ENCODE data around the gene KAT8. TPM values are rescaled to one million over a fixed set of nuclear protein-coding genes. Genes with fewer than 3 reads are reported as not detected.

KAT8 gene
- total and polyA plus RNA-seq, 2 of the 13 experiments (the other 11 are each of a cell fraction or from before 2014, with no cell fraction given), result 79.0 to 84.2 TPM

DNA sequence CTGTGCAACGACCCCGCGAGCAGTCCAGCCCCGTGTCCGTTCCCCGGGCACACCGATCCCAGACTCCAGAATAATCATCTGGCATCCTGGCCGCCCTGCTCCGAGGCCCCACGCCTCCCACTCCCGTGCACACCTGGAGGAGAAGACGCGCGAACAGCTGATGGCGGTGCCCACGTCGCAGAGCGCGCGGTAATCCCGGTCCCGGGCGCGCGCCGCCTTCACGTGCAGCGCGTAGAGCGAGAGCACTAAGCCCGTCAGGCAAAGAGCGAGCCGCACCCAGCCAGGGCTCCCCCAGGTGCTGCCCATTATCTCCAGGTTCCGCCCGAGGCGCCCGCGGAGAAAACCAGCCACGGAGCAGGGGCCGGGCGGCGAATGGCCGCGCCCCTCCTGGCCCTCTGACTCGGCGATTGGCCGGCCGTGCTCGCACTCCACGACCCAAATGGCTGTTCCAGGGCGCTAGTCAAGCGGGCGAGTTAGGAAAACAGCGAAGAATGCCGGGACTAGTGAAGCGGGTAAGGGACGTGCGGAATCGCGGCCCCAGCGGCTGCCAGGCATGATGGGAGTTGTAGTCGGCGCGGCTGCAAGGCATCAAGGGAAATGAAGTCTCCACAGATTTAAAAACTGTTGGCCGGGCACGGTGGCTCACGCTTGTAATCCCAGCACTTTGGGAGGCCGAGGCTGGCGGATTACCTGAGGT is 22.9 kb upstream of the KAT8 start, which contains the start of gene VKORC1 (continued):
- TF ChIP-seq, protein P1, sequence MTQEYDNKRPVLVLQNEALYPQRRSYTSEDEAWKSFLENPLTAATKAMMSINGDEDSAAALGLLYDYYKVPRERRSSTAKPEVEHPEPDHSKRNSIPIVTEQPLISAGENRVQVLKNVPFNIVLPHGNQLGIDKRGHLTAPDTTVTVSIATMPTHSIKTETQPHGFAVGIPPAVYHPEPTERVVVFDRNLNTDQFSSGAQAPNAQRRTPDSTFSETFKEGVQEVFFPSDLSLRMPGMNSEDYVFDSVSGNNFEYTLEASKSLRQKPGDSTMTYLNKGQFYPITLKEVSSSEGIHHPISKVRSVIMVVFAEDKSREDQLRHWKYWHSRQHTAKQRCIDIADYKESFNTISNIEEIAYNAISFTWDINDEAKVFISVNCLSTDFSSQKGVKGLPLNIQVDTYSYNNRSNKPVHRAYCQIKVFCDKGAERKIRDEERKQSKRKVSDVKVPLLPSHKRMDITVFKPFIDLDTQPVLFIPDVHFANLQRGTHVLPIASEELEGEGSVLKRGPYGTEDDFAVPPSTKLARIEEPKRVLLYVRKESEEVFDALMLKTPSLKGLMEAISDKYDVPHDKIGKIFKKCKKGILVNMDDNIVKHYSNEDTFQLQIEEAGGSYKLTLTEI (CRISPR knock-in tag; conservative IDR thresholded peaks at IDR 0.05), result no peak
- TF ChIP-seq RFX3 (CRISPR knock-in tag; IDR thresholded peaks at IDR 0.05) (no peak), ZNF512 (CRISPR knock-in tag; IDR thresholded peaks at IDR 0.05) (no peak), HCFC1 (IDR thresholded peaks at IDR 0.05; ENCODE audit: low read depth, low read length) (peak; percentile 92), HHEX (CRISPR knock-in tag; IDR thresholded peaks at IDR 0.05) (no peak), ZNF329 (CRISPR knock-in tag; IDR thresholded peaks at IDR 0.05; ENCODE audit: low read depth) (peak; percentile 78; the same call in 1 of the 2 replicates), HMGXB3 (CRISPR knock-in tag; IDR thresholded peaks at IDR 0.05; ENCODE audit: borderline replicate concordance) (peak; percentile 79; the same call in 1 of the 2 replicates), CBX1 (IDR thresholded peaks at IDR 0.05; ENCODE audit: low read depth) (no peak), HMGA1 (CRISPR knock-in tag; conservative IDR thresholded peaks at IDR 0.05) (no peak), ZNF230 (CRISPR knock-in tag; IDR thresholded peaks at IDR 0.05) (0 out of 2 replicates have a peak, but pooled peaks have one; percentile 18), GABPB1 (CRISPR knock-in tag; IDR thresholded peaks at IDR 0.05) (peak; percentile 91), HOXD1 (CRISPR knock-in tag; IDR thresholded peaks at IDR 0.05) (peak; percentile 26; the same call in 1 of the 2 replicates), ZNF337 (CRISPR knock-in tag; IDR thresholded peaks at IDR 0.05; ENCODE audit: borderline replicate concordance, low read depth) (no peak; the same call in 1 of the 2 replicates), ZNF792 (CRISPR knock-in tag; IDR thresholded peaks at IDR 0.05) (peak; percentile 82)
- TF ChIP-seq, protein P2, sequence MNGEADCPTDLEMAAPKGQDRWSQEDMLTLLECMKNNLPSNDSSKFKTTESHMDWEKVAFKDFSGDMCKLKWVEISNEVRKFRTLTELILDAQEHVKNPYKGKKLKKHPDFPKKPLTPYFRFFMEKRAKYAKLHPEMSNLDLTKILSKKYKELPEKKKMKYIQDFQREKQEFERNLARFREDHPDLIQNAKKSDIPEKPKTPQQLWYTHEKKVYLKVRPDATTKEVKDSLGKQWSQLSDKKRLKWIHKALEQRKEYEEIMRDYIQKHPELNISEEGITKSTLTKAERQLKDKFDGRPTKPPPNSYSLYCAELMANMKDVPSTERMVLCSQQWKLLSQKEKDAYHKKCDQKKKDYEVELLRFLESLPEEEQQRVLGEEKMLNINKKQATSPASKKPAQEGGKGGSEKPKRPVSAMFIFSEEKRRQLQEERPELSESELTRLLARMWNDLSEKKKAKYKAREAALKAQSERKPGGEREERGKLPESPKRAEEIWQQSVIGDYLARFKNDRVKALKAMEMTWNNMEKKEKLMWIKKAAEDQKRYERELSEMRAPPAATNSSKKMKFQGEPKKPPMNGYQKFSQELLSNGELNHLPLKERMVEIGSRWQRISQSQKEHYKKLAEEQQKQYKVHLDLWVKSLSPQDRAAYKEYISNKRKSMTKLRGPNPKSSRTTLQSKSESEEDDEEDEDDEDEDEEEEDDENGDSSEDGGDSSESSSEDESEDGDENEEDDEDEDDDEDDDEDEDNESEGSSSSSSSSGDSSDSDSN (CRISPR knock-in tag; IDR thresholded peaks at IDR 0.05), result peak; percentile 94
- TF ChIP-seq, protein P3, sequence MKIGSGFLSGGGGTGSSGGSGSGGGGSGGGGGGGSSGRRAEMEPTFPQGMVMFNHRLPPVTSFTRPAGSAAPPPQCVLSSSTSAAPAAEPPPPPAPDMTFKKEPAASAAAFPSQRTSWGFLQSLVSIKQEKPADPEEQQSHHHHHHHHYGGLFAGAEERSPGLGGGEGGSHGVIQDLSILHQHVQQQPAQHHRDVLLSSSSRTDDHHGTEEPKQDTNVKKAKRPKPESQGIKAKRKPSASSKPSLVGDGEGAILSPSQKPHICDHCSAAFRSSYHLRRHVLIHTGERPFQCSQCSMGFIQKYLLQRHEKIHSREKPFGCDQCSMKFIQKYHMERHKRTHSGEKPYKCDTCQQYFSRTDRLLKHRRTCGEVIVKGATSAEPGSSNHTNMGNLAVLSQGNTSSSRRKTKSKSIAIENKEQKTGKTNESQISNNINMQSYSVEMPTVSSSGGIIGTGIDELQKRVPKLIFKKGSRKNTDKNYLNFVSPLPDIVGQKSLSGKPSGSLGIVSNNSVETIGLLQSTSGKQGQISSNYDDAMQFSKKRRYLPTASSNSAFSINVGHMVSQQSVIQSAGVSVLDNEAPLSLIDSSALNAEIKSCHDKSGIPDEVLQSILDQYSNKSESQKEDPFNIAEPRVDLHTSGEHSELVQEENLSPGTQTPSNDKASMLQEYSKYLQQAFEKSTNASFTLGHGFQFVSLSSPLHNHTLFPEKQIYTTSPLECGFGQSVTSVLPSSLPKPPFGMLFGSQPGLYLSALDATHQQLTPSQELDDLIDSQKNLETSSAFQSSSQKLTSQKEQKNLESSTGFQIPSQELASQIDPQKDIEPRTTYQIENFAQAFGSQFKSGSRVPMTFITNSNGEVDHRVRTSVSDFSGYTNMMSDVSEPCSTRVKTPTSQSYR (CRISPR knock-in tag; IDR thresholded peaks at IDR 0.05; ENCODE audit: borderline replicate concordance), result peak; percentile 39; the same call in 1 of the 2 replicates

Measured in HepG2 (cell line).